Measurements from ENCODE around the gene CNN3.

GRCh38 chr1:94942171-94943128 is 15.5 kb upstream of the CNN3 start:
- TF ChIP-seq CTCF (IDR thresholded peaks at IDR 0.05; ENCODE audit: low read depth, low read length, missing input control) (no peak), TAF1 (conservative IDR thresholded peaks at IDR 0.05) (no peak), EGR1 (IDR thresholded peaks at IDR 0.05; ENCODE audit: low read depth in 2 of 2) (no peak), RAD21 (IDR thresholded peaks at IDR 0.05) (peak in 1 of 2 donors; percentile 25), YY1 (IDR thresholded peaks at IDR 0.05) (peak; percentile 49), GABPA (IDR thresholded peaks at IDR 0.05 in 1 of 2, conservative IDR thresholded peaks at IDR 0.05 in 1 of 2) (no peak), MAX (IDR thresholded peaks at IDR 0.05) (peak; percentile 38), ATF3 (IDR thresholded peaks at IDR 0.05) (no peak), SP1 (IDR thresholded peaks at IDR 0.05) (peak; percentile 45)
- TF ChIP-seq, protein P1, sequence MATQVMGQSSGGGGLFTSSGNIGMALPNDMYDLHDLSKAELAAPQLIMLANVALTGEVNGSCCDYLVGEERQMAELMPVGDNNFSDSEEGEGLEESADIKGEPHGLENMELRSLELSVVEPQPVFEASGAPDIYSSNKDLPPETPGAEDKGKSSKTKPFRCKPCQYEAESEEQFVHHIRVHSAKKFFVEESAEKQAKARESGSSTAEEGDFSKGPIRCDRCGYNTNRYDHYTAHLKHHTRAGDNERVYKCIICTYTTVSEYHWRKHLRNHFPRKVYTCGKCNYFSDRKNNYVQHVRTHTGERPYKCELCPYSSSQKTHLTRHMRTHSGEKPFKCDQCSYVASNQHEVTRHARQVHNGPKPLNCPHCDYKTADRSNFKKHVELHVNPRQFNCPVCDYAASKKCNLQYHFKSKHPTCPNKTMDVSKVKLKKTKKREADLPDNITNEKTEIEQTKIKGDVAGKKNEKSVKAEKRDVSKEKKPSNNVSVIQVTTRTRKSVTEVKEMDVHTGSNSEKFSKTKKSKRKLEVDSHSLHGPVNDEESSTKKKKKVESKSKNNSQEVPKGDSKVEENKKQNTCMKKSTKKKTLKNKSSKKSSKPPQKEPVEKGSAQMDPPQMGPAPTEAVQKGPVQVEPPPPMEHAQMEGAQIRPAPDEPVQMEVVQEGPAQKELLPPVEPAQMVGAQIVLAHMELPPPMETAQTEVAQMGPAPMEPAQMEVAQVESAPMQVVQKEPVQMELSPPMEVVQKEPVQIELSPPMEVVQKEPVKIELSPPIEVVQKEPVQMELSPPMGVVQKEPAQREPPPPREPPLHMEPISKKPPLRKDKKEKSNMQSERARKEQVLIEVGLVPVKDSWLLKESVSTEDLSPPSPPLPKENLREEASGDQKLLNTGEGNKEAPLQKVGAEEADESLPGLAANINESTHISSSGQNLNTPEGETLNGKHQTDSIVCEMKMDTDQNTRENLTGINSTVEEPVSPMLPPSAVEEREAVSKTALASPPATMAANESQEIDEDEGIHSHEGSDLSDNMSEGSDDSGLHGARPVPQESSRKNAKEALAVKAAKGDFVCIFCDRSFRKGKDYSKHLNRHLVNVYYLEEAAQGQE (IDR thresholded peaks at IDR 0.05) = peak; percentile 53
- TF ChIP-seq, protein P2, sequence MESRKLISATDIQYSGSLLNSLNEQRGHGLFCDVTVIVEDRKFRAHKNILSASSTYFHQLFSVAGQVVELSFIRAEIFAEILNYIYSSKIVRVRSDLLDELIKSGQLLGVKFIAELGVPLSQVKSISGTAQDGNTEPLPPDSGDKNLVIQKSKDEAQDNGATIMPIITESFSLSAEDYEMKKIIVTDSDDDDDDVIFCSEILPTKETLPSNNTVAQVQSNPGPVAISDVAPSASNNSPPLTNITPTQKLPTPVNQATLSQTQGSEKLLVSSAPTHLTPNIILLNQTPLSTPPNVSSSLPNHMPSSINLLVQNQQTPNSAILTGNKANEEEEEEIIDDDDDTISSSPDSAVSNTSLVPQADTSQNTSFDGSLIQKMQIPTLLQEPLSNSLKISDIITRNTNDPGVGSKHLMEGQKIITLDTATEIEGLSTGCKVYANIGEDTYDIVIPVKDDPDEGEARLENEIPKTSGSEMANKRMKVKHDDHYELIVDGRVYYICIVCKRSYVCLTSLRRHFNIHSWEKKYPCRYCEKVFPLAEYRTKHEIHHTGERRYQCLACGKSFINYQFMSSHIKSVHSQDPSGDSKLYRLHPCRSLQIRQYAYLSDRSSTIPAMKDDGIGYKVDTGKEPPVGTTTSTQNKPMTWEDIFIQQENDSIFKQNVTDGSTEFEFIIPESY (IDR thresholded peaks at IDR 0.05) = peak; percentile 41

Data from liver (tissue), 3 donors.